Spleen (tissue), 11 donors: ENCODE results near the gene MPV17L2. TPM values are rescaled to one million over a fixed set of nuclear protein-coding genes. Genes with fewer than 3 reads are reported as not detected.

Source experiments
- DNase-seq: peaks from one replicate; pipeline ENCODE4 v3.0.0-alpha.2; 2020
- H3K27ac ChIP-seq, 8 donors: fragments of 200-600 bp; sonication (generic) in 7 of 8; 1 replicate in 4 of 8; 2 replicates in 4 of 8; pipeline versions ENCODE4 v1.5.0 to v1.8.0; 2016 to 2021; ENCODE audit warnings: inconsistent platforms in 4 of 8, mild to moderate bottlenecking in 4 of 8, moderate library complexity in 1 of 8
- H3K27me3 ChIP-seq, 7 donors: fragments of 200-600 bp; sonication (generic) in 6 of 7; replicated peaks in 1 of 7; 1 replicate in 4 of 7; 2 replicates in 3 of 7; pipeline versions ENCODE4 v1.5.0 to v1.8.0; 2016 to 2021; ENCODE audit warnings: inconsistent platforms in 3 of 7, mild to moderate bottlenecking in 1 of 7
- H3K36me3 ChIP-seq, 6 donors: fragments of 200-600 bp; sonication (generic) in 5 of 6; 1 replicate in 4 of 6; 2 replicates in 2 of 6; pipeline versions ENCODE4 v1.5.0 to v1.8.0; 2016 to 2021; ENCODE audit warnings: inconsistent platforms in 2 of 6
- H3K4me1 ChIP-seq, 6 donors: fragments of 200-600 bp; sonication (generic) in 5 of 6; 1 replicate in 3 of 6; 2 replicates in 3 of 6; pipeline versions ENCODE4 v1.5.0 to v1.8.0; 2016 to 2021; ENCODE audit warnings: inconsistent platforms in 3 of 6
- H3K4me3 ChIP-seq, 8 donors: fragments of 200-600 bp; sonication (generic) in 7 of 8; 1 replicate in 4 of 8; 2 replicates in 4 of 8; pipeline versions ENCODE4 v1.5.0 to v1.8.0; 2016 to 2021; ENCODE audit warnings: inconsistent platforms in 4 of 8, mild to moderate bottlenecking in 4 of 8, moderate library complexity in 2 of 8
- H3K9me3 ChIP-seq, 8 donors: fragments of 200-600 bp; sonication (generic) in 7 of 8; 1 replicate in 4 of 8; 2 replicates in 4 of 8; pipeline versions ENCODE4 v1.5.0 to v1.8.0; 2016 to 2021; ENCODE audit warnings: inconsistent platforms in 4 of 8
- CTCF ChIP-seq, 11 experiments: fragments of 200-600 bp in 7 of 11; fragments of 450-650 bp in 4 of 11; sonication (generic) in 4 of 11; IDR thresholded peaks in 8 of 11; conservative IDR thresholded peaks in 3 of 11; 1 replicate in 7 of 11; 2 replicates in 4 of 11; pipeline versions ENCODE4 v1.4.0 to v1.8.0; 2016 to 2021; ENCODE audit warnings: antibody characterized with exemption in 11 of 11, inconsistent platforms in 4 of 11, mild to moderate bottlenecking in 1 of 11
- POLR2A ChIP-seq, 3 donors: fragments of 450-650 bp; IDR thresholded peaks; one replicate each; pipeline ENCODE4 v1.5.1; 2017; ENCODE audit warnings: antibody characterized with exemption in 3 of 3, mild to moderate bottlenecking in 1 of 3
- POLR2AphosphoS5 ChIP-seq, 3 donors: sonication (generic); formaldehyde crosslinking; IDR thresholded peaks; one replicate each; pipeline ENCODE4 v1.5.1; 2017; ENCODE audit warnings: antibody characterized with exemption in 3 of 3
- WGBS, 5 donors: extraction: QIAGEN DNeasy Blood & Tissue Kit in 3 of 5; methylation state at CpG; one replicate each; pipeline versions ENCODE4 v1.1.5 to v1.1.7; 2013 to 2018; 5-methylcytosine and 5-hydroxymethylcytosine counted together
- intact Hi-C: fragments of 100-400 bp; cut with DNase I; formaldehyde crosslinking; loops from one replicate; pipeline ENCODE4 v1.15.0; 2023; ENCODE audit warnings: low total_unique reads
- polyA plus RNA-seq, 3 donors: library from polyadenylated mRNA; stranded (reverse); fragments of 200-250 nt; gene quantifications; one replicate each; pipeline ENCODE4 v1.2.1, GENCODE V29; 2013
- total RNA-seq, 7 donors: library from RNA; depleted of rRNA in 3 of 7; stranded (reverse); fragments of >200 nt in 3 of 7; fragmentation: NEBNext Ultra II Directional in 4 of 7; extraction: Animal tissue kit (Norgen Biotek cat#: 25700) in 4 of 7; gene quantifications; one replicate each; pipeline versions ENCODE4 v1.1.0 to v1.2.1, GENCODE V29; 2016 to 2021
- donor health status: healthy with polysubstance abuse.
- donor health status: DM: no; HTN: no; CAD: no; lungs with moderate emphysema.
- donor health status: DM: no; HTN: no; CAD: no.
- donor health status: Bipolar disorder and iron deficiency.
- donor health status: healthy.
- donor health status: DM: no; HTN: no; CAD: no.
- donor health status: DM: yes; HTN: yes; CAD: no.

MPV17L2 gene
- total and polyA plus RNA-seq, 10 donors: 7.8 to 15.4 (median 11.5) TPM

DNA sequence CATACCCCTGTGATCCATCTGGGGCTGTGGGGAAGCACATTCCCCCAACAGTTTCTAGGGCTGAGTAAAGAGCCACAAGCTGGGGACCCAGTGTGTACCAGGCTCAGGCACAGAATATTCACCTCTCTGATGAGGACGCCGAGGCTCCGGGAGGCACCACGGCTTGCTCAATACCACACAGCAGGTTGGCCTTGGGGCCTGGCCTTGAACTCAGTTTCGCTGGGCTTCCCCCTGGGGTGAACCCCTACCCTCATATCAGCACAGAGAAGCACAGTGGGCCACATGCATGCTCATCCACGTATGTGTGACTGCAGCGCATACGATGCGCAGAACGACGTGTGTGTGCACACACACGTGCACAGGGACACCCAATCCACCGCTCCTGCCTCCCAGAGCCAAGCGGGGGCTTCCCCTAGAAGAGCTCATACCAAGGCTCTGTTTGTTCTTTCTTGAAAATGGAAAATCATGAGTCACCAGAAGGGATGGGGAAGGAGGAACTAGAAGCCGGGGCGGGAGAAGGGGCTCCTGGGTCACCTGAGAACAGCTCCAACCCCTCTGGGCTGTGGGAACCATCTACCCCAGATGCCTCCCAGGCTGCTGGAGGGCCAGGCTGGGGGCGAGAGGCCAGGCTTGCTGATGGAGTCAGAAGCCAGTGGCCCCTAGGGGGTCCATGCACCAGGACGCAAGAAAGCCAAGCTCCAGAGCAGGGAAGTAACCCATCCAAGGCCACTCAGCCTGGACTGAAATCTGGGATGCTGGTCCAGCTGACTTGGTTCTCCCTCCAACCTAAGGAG lies 38.1 kb downstream of the MPV17L2 start:
- WGBS, 5 donors: 38 to 49% (median 44%) methylated on average over 12 to 18 of the region's 18 CpGs
- H3K27me3 ChIP-seq: peaks cover 4 to 98% (median 61%) of the 10 kb centered on the region in 7 donors
- no peak overlapping the region for H3K27ac ChIP-seq
- no peak for TF ChIP-seq CTCF (IDR thresholded peaks at IDR 0.05 in 8 of 11, conservative IDR thresholded peaks at IDR 0.05 in 3 of 11)
- TF ChIP-seq POLR2AphosphoS5 (IDR thresholded peaks at IDR 0.05): no peak
- TF ChIP-seq POLR2A (IDR thresholded peaks at IDR 0.05): no peak
- peaks cover 2 to 31% (median 14%) of the 10 kb centered on the region in 6 donors for H3K4me1 ChIP-seq
- peaks cover 0 to 12% (median 3%) of the 10 kb centered on the region in 8 donors for H3K9me3 ChIP-seq
- H3K4me3 ChIP-seq: no peak overlapping the region
- H3K36me3 ChIP-seq: no peaks in the 10 kb centered on the region
- DNase-seq: no peak
- intact Hi-C loops: no loop called here

- peaks cover 0 to 24% (median 10%) of the 10 kb centered on the region in 6 donors for H3K4me1 ChIP-seq
- no peaks in the 10 kb centered on the region for H3K36me3 ChIP-seq
- TF ChIP-seq CTCF (IDR thresholded peaks at IDR 0.05 in 8 of 11, conservative IDR thresholded peaks at IDR 0.05 in 3 of 11): no peak
- no peak for TF ChIP-seq POLR2AphosphoS5 (IDR thresholded peaks at IDR 0.05)
- TF ChIP-seq POLR2A (IDR thresholded peaks at IDR 0.05): no peak
- 12 to 31% (median 22%) methylated on average over 4 of the region's 4 CpGs for WGBS, 5 donors
- peaks cover 4 to 98% (median 54%) of the 10 kb centered on the region in 7 donors for H3K27me3 ChIP-seq
- peaks cover 0 to 12% (median 3%) of the 10 kb centered on the region in 8 donors for H3K9me3 ChIP-seq
- no peak for DNase-seq
- H3K4me3 ChIP-seq: no peak overlapping the region
- H3K27ac ChIP-seq: no peak overlapping the region
- intact Hi-C loops: no loop called here
Observed at GRCh38 chr19:18231775-18232174, 38.8 kb downstream of the MPV17L2 start.

DNA sequence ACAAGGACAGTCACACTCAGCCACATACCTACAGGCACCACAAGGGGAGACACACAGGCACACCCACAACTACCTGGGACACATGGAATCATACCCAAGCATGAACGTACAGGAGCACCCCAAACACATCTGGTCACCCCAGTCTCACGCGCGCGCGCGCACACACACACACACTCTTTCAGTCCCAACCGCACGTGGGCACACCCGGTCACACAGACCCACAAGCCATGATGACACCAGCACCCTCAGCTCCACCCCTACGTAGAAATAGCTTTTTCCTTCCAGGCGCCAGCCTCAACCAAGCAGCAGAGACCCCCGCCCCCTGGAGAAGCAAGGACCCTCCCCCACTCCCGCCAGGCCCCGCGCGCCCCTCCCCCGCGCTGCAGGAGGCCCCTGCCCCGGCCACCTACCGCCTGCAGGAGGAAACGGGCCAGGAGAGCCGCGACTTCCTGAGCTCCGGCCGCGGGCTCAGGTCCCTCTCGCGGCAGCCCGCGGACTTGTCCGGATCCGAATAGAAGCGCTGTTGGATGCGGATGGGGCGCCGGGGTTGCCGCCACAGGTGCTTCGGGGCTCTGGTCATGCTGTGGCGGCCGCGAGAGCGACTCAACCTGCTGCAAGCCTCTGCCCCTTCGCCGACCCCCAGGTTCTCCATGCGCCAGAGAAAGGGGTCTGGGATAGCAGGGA lies 39.7 kb downstream of the MPV17L2 start:
- 5 to 11% (median 6%) methylated on average over 27 to 46 of the region's 46 CpGs for WGBS, 5 donors
- intact Hi-C loops: no loop called here
- TF ChIP-seq POLR2AphosphoS5 (IDR thresholded peaks at IDR 0.05): no peak
- no peak for TF ChIP-seq POLR2A (IDR thresholded peaks at IDR 0.05)
- no peak for TF ChIP-seq CTCF (IDR thresholded peaks at IDR 0.05 in 8 of 11, conservative IDR thresholded peaks at IDR 0.05 in 3 of 11)
- H3K4me3 ChIP-seq: peak overlapping the region in 1 of 8 donors; percentile 13
- peaks cover 0 to 12% (median 3%) of the 10 kb centered on the region in 8 donors for H3K9me3 ChIP-seq
- H3K27ac ChIP-seq: no peak overlapping the region
- no peak for DNase-seq
- peaks cover 4 to 95% (median 48%) of the 10 kb centered on the region in 7 donors for H3K27me3 ChIP-seq
- H3K36me3 ChIP-seq: no peaks in the 10 kb centered on the region
- peaks cover 0 to 22% (median 10%) of the 10 kb centered on the region in 6 donors for H3K4me1 ChIP-seq
